Spleen (tissue), 11 donors: Measurements from ENCODE around the gene PAMR1. TPM values are rescaled to one million over a fixed set of nuclear protein-coding genes. Genes with fewer than 3 reads are reported as not detected.

Experiments used
- DNase-seq: peaks from one replicate; pipeline ENCODE4 v3.0.0-alpha.2; 2020
- H3K27ac ChIP-seq, 8 donors: fragments of 200-600 bp; sonication (generic) in 7 of 8; 1 replicate in 4 of 8; 2 replicates in 4 of 8; pipeline versions ENCODE4 v1.5.0 to v1.8.0; 2016 to 2021; ENCODE audit warnings: inconsistent platforms in 4 of 8, mild to moderate bottlenecking in 4 of 8, moderate library complexity in 1 of 8
- H3K27me3 ChIP-seq, 7 donors: fragments of 200-600 bp; sonication (generic) in 6 of 7; replicated peaks in 1 of 7; 1 replicate in 4 of 7; 2 replicates in 3 of 7; pipeline versions ENCODE4 v1.5.0 to v1.8.0; 2016 to 2021; ENCODE audit warnings: inconsistent platforms in 3 of 7, mild to moderate bottlenecking in 1 of 7
- H3K36me3 ChIP-seq, 6 donors: fragments of 200-600 bp; sonication (generic) in 5 of 6; 1 replicate in 4 of 6; 2 replicates in 2 of 6; pipeline versions ENCODE4 v1.5.0 to v1.8.0; 2016 to 2021; ENCODE audit warnings: inconsistent platforms in 2 of 6
- H3K4me1 ChIP-seq, 6 donors: fragments of 200-600 bp; sonication (generic) in 5 of 6; 1 replicate in 3 of 6; 2 replicates in 3 of 6; pipeline versions ENCODE4 v1.5.0 to v1.8.0; 2016 to 2021; ENCODE audit warnings: inconsistent platforms in 3 of 6
- H3K4me3 ChIP-seq, 8 donors: fragments of 200-600 bp; sonication (generic) in 7 of 8; 1 replicate in 4 of 8; 2 replicates in 4 of 8; pipeline versions ENCODE4 v1.5.0 to v1.8.0; 2016 to 2021; ENCODE audit warnings: inconsistent platforms in 4 of 8, mild to moderate bottlenecking in 4 of 8, moderate library complexity in 2 of 8
- H3K9me3 ChIP-seq, 8 donors: fragments of 200-600 bp; sonication (generic) in 7 of 8; 1 replicate in 4 of 8; 2 replicates in 4 of 8; pipeline versions ENCODE4 v1.5.0 to v1.8.0; 2016 to 2021; ENCODE audit warnings: inconsistent platforms in 4 of 8
- CTCF ChIP-seq, 11 experiments: fragments of 200-600 bp in 7 of 11; fragments of 450-650 bp in 4 of 11; sonication (generic) in 4 of 11; IDR thresholded peaks in 8 of 11; conservative IDR thresholded peaks in 3 of 11; 1 replicate in 7 of 11; 2 replicates in 4 of 11; pipeline versions ENCODE4 v1.4.0 to v1.8.0; 2016 to 2021; ENCODE audit warnings: antibody characterized with exemption in 11 of 11, inconsistent platforms in 4 of 11, mild to moderate bottlenecking in 1 of 11
- POLR2A ChIP-seq, 3 donors: fragments of 450-650 bp; IDR thresholded peaks; one replicate each; pipeline ENCODE4 v1.5.1; 2017; ENCODE audit warnings: antibody characterized with exemption in 3 of 3, mild to moderate bottlenecking in 1 of 3
- POLR2AphosphoS5 ChIP-seq, 3 donors: sonication (generic); formaldehyde crosslinking; IDR thresholded peaks; one replicate each; pipeline ENCODE4 v1.5.1; 2017; ENCODE audit warnings: antibody characterized with exemption in 3 of 3
- WGBS, 5 donors: extraction: QIAGEN DNeasy Blood & Tissue Kit in 3 of 5; methylation state at CpG; one replicate each; pipeline versions ENCODE4 v1.1.5 to v1.1.7; 2013 to 2018; 5-methylcytosine and 5-hydroxymethylcytosine counted together
- intact Hi-C: fragments of 100-400 bp; cut with DNase I; formaldehyde crosslinking; loops from one replicate; pipeline ENCODE4 v1.15.0; 2023; ENCODE audit warnings: low total_unique reads
- polyA plus RNA-seq, 3 donors: library from polyadenylated mRNA; stranded (reverse); fragments of 200-250 nt; gene quantifications; one replicate each; pipeline ENCODE4 v1.2.1, GENCODE V29; 2013
- total RNA-seq, 7 donors: library from RNA; depleted of rRNA in 3 of 7; stranded (reverse); fragments of >200 nt in 3 of 7; fragmentation: NEBNext Ultra II Directional in 4 of 7; extraction: Animal tissue kit (Norgen Biotek cat#: 25700) in 4 of 7; gene quantifications; one replicate each; pipeline versions ENCODE4 v1.1.0 to v1.2.1, GENCODE V29; 2016 to 2021
- donor health status: healthy with polysubstance abuse.
- donor health status: DM: no; HTN: no; CAD: no; lungs with moderate emphysema.
- donor health status: DM: no; HTN: no; CAD: no.
- donor health status: Bipolar disorder and iron deficiency.
- donor health status: healthy.
- donor health status: DM: no; HTN: no; CAD: no.
- donor health status: DM: yes; HTN: yes; CAD: no.

PAMR1 gene
- total and polyA plus RNA-seq, 10 donors, result 1.3 to 23.6 (median 5.1) TPM

DNA sequence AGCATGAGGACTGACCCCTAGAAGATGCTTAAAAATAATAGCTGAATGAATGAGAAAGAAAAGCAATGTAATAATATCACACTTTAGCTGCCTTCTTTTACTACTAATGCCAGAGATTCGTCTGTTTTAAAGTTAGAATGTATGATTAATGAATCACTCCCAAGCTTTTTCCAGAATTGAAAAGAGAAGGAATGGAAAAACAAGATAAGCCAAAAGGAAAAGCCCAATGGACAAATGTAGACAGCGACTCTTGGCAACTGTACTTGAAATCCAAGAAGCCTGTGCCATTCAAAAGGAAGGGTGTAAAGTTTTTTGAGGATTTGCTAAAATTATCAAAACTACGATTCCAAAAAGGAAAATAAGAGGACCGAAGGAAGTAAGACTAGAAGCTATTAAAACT is 40.8 kb upstream of the PAMR1 start:
- intact Hi-C loops, result no loop called here
- no peak overlapping the region for H3K27ac ChIP-seq
- whole genome bisulfite sequencing, 5 donors, result 49 to 63% (median 61%) methylated on average over 4 of the region's 4 CpGs

DNA sequence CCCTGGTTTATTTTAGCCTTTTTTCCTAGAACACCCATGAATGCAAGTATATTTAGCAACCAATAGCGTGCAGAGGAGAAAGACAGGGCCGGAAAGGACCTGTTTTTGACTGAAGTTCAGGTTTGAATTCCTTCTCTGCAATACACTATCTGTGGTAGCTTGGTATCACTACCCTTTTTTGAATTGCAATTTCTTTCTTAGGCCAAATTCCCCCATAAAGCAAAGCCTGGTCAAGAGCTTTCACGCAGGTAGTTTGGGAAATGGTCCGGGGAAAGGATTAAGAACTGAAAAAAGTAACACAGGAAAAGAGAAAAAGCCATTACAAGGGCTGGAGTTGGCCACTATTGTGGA is 38.8 kb upstream of the PAMR1 start:
- WGBS, 5 donors, result 42 to 83% (median 68%) methylated on average over 4 of the region's 4 CpGs
- no peaks in the 10 kb centered on the region for H3K36me3 ChIP-seq
- TF ChIP-seq POLR2A (IDR thresholded peaks at IDR 0.05) (no peak), POLR2AphosphoS5 (IDR thresholded peaks at IDR 0.05) (no peak), CTCF (IDR thresholded peaks at IDR 0.05 in 8 of 11, conservative IDR thresholded peaks at IDR 0.05 in 3 of 11) (no peak)
- no peak overlapping the region for H3K27ac ChIP-seq
- no peaks in the 10 kb centered on the region for H3K4me1 ChIP-seq
- H3K27me3 ChIP-seq, result peaks cover 0 to 22% (median 0%) of the 10 kb centered on the region in 7 donors
- no peak overlapping the region for H3K4me3 ChIP-seq
- no peak for DNase-seq
- peaks cover 0 to 13% (median 9%) of the 10 kb centered on the region in 8 donors for H3K9me3 ChIP-seq
- intact Hi-C loops, result no loop called here

More for the DNA sequence above, 40.8 kb upstream of the PAMR1 start:
- Histone ChIP-seq H3K4me3 (no peak overlapping the region), H3K9me3 (peaks cover 0 to 21% (median 11%) of the 10 kb centered on the region in 8 donors), H3K27me3 (peaks cover 0 to 18% (median 0%) of the 10 kb centered on the region in 7 donors), H3K36me3 (no peaks in the 10 kb centered on the region), H3K4me1 (no peaks in the 10 kb centered on the region)
- DNase-seq, result no peak
- TF ChIP-seq POLR2AphosphoS5 (IDR thresholded peaks at IDR 0.05), result no peak
- no peak for TF ChIP-seq POLR2A (IDR thresholded peaks at IDR 0.05)
- no peak for TF ChIP-seq CTCF (IDR thresholded peaks at IDR 0.05 in 8 of 11, conservative IDR thresholded peaks at IDR 0.05 in 3 of 11)

DNA sequence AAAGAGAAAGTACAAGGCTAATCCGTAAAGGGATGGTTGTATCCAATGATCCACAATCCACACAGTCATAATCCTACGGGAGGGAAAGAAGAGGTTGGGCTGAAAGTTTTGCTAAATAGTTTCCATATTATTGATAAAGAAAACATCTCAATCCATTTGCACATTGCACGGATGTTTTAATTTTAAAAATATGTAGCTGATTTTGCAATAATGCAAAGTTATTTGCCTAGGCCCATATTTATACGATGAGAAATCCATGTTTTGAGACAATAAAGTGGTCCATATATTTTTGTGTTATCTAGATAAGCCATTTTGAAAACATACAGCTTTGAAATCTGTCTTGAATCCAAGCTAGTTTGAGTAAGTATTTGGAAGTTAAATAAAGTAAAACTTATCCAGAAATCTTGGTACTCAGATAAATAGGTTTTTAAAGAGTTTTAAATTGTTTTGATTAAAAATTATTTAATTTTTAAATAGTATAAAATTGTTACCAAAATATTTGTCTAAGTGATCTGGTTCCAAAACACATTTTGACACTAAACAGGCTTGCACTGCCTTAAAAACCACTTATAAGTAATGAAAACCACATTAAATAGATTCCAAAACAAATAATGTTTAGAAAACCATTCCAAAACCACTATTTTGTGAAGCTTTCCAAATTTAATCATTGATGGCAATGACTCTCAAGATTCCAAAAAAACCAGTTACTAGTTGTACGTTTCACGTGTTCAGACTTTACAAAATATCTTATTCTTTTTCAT is 38.2 kb upstream of the PAMR1 start:
- DNase-seq, result no peak
- Histone ChIP-seq H3K4me1 (no peaks in the 10 kb centered on the region), H3K36me3 (no peaks in the 10 kb centered on the region), H3K27ac (no peak overlapping the region), H3K27me3 (peaks cover 0 to 27% (median 0%) of the 10 kb centered on the region in 7 donors), H3K9me3 (peaks cover 0 to 7% (median 5%) of the 10 kb centered on the region in 8 donors), H3K4me3 (no peak overlapping the region)
- WGBS, 5 donors, result 74 to 87% (median 82%) methylated on average over 6 of the region's 6 CpGs
- no peak for TF ChIP-seq POLR2A (IDR thresholded peaks at IDR 0.05)
- no peak for TF ChIP-seq CTCF (IDR thresholded peaks at IDR 0.05 in 8 of 11, conservative IDR thresholded peaks at IDR 0.05 in 3 of 11)
- no peak for TF ChIP-seq POLR2AphosphoS5 (IDR thresholded peaks at IDR 0.05)
- intact Hi-C loops, result no loop called here

DNA sequence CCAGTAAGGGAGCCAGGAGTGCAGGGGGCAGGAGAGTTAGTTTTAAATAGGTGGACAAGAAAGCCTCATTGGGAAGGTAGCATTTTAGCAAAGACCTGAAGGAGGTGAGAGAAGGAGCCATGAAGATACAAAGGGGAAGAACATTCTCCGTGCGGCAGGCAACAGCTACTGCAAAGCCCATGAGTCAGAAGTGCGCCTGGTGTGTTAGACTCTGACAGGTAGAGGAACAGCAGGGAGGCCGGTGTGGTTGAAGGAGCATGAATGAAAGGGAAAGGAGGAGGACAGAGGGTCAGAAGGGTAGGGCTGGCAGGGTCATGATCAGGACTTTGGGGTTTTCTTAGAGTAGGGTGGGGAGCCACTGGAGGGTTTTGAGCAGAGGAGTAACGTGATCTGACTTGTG is 34.5 kb upstream of the PAMR1 start:
- peaks cover 0 to 18% (median 0%) of the 10 kb centered on the region in 7 donors for H3K27me3 ChIP-seq
- H3K9me3 ChIP-seq, result no peaks in the 10 kb centered on the region
- no peaks in the 10 kb centered on the region for H3K4me1 ChIP-seq
- H3K27ac ChIP-seq, result no peak overlapping the region
- 81 to 89% (median 88%) methylated on average over 5 of the region's 5 CpGs for WGBS, 5 donors
- intact Hi-C loops, result no loop called here
- TF ChIP-seq POLR2A (IDR thresholded peaks at IDR 0.05) (no peak), POLR2AphosphoS5 (IDR thresholded peaks at IDR 0.05) (no peak), CTCF (IDR thresholded peaks at IDR 0.05 in 8 of 11, conservative IDR thresholded peaks at IDR 0.05 in 3 of 11) (no peak)
- no peaks in the 10 kb centered on the region for H3K36me3 ChIP-seq
- H3K4me3 ChIP-seq, result no peak overlapping the region
- no peak for DNase-seq
